Measurements from ENCODE around the gene ACTR3. TPM values are rescaled to one million over a fixed set of nuclear protein-coding genes. Genes with fewer than 3 reads are reported as not detected.

ACTR3 gene
- total RNA-seq, 1 experiment from 2014 or later, result 197 TPM

GRCh38 chr2:113907297-113907696 lies 17.4 kb downstream of the ACTR3 start:
- Histone ChIP-seq H3K4me2 (ENCODE audit: low read length) (no peak overlapping the region), H3K36me3 (ENCODE audit: low read depth, low read length) (peaks cover 4% of the 10 kb centered on the region), H3K27me3 (ENCODE audit: low read length) (no peaks in the 10 kb centered on the region), H3K27ac (ENCODE audit: low read length) (no peak overlapping the region), H4K20me1 (ENCODE audit: low read length) (peaks cover 53% of the 10 kb centered on the region), H2AFZ (ENCODE audit: low read length) (no peak overlapping the region), H3K4me3 (ENCODE audit: low read length) (no peak overlapping the region), H3K9me3 (ENCODE audit: low read length) (no peaks in the 10 kb centered on the region), H3K9me2 (replicated peaks; ENCODE audit: low read length) (no peaks in the 10 kb centered on the region), H3K9ac (ENCODE audit: low read length) (no peak overlapping the region), H3K79me2 (ENCODE audit: low read length) (peaks cover 100% of the 10 kb centered on the region), H3K4me1 (ENCODE audit: insufficient read depth, low read length) (no peaks in the 10 kb centered on the region), H3F3A (ENCODE audit: low read length, unreplicated experiment) (no peaks in the 10 kb centered on the region)
- intact Hi-C loops (cut with micrococcal nuclease), result no loop called here
- ATAC-seq (no peak), DNase-seq (no peak)
- TF ChIP-seq CTCF (conservative IDR thresholded peaks at IDR 0.05; ENCODE audit: low read depth, low read length) (no peak), EZH2phosphoT487 (IDR thresholded peaks at IDR 0.05; ENCODE audit: borderline replicate concordance, low read length) (no peak), EZH2 (IDR thresholded peaks at IDR 0.05; ENCODE audit: low read length, unreplicated experiment) (no peak)
- ChIA-PET POLR2A (ENCODE audit: unreplicated experiment) (no interaction called here), CTCF (no interaction called here)
- no TSS peak for BruUV-seq (replicated peaks)

GRCh38 chr2:113910110-113910717 lies 20.3 kb downstream of the ACTR3 start:
- no peaks in the 10 kb centered on the region for H3F3A ChIP-seq (ENCODE audit: low read length, unreplicated experiment)
- no peak for ATAC-seq

More at GRCh38 chr2:113910110-113910717, 20.3 kb downstream of the ACTR3 start:
- Histone ChIP-seq H3K4me3 (ENCODE audit: low read length) (no peak overlapping the region), H3K9me2 (replicated peaks; ENCODE audit: low read length) (no peaks in the 10 kb centered on the region), H3K9me3 (ENCODE audit: low read length) (no peaks in the 10 kb centered on the region), H3K79me2 (ENCODE audit: low read length) (peaks cover 97% of the 10 kb centered on the region), H3K27ac (ENCODE audit: low read length) (no peak overlapping the region), H3K27me3 (ENCODE audit: low read length) (no peaks in the 10 kb centered on the region), H3K36me3 (ENCODE audit: low read depth, low read length) (peaks cover 4% of the 10 kb centered on the region), H3K9ac (ENCODE audit: low read length) (no peak overlapping the region), H3K4me2 (ENCODE audit: low read length) (no peak overlapping the region), H4K20me1 (ENCODE audit: low read length) (peaks cover 48% of the 10 kb centered on the region), H2AFZ (ENCODE audit: low read length) (no peak overlapping the region), H3K4me1 (ENCODE audit: insufficient read depth, low read length) (no peaks in the 10 kb centered on the region)
- intact Hi-C loops (cut with micrococcal nuclease), result no loop called here
- no TSS peak for BruUV-seq (replicated peaks)
- CTCF ChIA-PET, result no interaction called here
- POLR2A ChIA-PET (ENCODE audit: unreplicated experiment), result no interaction called here
- DNase-seq, result peak; percentile 19
- TF ChIP-seq EZH2 (IDR thresholded peaks at IDR 0.05; ENCODE audit: low read length, unreplicated experiment), result no peak
- TF ChIP-seq EZH2phosphoT487 (IDR thresholded peaks at IDR 0.05; ENCODE audit: borderline replicate concordance, low read length), result no peak
- TF ChIP-seq CTCF (conservative IDR thresholded peaks at IDR 0.05; ENCODE audit: low read depth, low read length), result no peak

Measured in PC-3 (cell line).